ENCODE measurements around the gene GALNT7. TPM values are rescaled to one million over a fixed set of nuclear protein-coding genes. Genes with fewer than 3 reads are reported as not detected.

Gene GALNT7
- total RNA-seq, 1 experiment from 2014 or later: 51.6 TPM

DNA sequence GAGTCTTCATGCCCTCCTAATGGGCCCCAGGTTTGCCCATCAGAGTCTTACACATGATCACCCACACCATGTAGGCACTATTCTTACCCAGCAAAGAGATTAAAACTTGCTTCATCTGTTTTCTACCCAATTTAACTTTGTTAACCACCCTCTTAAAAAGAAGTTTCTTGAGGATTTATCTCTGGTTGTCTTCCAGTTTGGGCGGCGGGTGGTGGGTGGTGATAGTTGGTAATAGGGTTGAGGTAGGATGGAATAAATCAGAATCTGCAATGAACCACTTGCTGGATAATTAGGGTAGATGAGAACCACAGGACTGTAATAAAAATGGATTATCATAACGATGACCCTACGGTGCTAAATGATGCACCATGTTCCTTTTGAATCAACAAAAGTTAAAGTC, 30.9 kb downstream of the GALNT7 start:
- peaks cover 9% of the 10 kb centered on the region for H3K4me1 Mint-ChIP-seq (ENCODE audit: low read depth, unreplicated experiment)
- BruUV-seq (replicated peaks): no TSS peak
- intact Hi-C loops (cut with micrococcal nuclease; ENCODE audit: unreplicated experiment): no loop called here
- H3K27me3 Mint-ChIP-seq (ENCODE audit: unreplicated experiment): no peaks in the 10 kb centered on the region
- H3K9me3 Mint-ChIP-seq (ENCODE audit: low read depth, unreplicated experiment): peaks cover 3% of the 10 kb centered on the region
- DNase-seq: no peak
- no peaks in the 10 kb centered on the region for H3K36me3 Mint-ChIP-seq (ENCODE audit: insufficient read depth, unreplicated experiment)
- CTCF ChIA-PET: no interaction called here
- H3K27ac Mint-ChIP-seq (ENCODE audit: unreplicated experiment): no peak overlapping the region
- H3K4me3 Mint-ChIP-seq (ENCODE audit: low read depth, unreplicated experiment): no peak overlapping the region
- TF ChIP-seq, protein P1, sequence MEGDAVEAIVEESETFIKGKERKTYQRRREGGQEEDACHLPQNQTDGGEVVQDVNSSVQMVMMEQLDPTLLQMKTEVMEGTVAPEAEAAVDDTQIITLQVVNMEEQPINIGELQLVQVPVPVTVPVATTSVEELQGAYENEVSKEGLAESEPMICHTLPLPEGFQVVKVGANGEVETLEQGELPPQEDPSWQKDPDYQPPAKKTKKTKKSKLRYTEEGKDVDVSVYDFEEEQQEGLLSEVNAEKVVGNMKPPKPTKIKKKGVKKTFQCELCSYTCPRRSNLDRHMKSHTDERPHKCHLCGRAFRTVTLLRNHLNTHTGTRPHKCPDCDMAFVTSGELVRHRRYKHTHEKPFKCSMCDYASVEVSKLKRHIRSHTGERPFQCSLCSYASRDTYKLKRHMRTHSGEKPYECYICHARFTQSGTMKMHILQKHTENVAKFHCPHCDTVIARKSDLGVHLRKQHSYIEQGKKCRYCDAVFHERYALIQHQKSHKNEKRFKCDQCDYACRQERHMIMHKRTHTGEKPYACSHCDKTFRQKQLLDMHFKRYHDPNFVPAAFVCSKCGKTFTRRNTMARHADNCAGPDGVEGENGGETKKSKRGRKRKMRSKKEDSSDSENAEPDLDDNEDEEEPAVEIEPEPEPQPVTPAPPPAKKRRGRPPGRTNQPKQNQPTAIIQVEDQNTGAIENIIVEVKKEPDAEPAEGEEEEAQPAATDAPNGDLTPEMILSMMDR (IDR thresholded peaks at IDR 0.05; ENCODE audit: unreplicated experiment): no peak

DNA sequence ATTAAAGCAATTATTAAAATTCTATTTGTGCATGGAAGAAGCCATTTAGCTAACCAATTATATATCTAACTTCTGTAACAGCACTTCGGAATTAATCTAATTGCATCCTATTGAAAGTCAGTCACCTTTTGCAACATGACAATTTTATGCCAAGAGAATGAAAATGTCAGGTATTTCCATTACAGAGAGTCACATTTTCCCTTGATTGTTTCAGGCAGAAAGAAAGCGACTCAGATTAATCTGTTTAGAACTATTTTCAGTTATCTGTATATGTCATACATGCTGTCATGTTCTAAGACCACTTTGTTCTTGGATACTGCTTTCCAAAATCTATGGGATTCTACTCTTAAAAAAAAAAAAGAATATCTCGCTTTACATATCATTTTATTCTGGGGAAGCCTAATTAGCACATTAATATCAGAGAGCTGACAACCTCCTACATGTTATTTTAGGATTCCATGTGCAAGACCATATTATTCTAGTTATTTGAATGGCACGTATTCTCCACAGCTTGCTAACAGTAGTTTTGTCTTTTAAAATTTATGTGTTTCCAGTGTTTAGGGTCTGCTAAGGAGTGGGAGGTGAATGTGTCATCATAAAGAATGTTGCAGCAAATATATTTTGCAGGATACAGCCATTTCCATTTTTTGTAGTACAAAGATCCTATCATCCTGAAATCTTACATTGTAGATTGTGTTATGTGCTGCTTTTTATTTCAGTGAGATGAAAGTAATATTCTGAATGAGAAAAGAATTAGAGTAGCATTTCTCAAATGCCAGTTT, 31.7 kb downstream of the GALNT7 start:
- Mint-ChIP-seq H3K9me3 (ENCODE audit: low read depth, unreplicated experiment) (peaks cover 3% of the 10 kb centered on the region), H3K36me3 (ENCODE audit: insufficient read depth, unreplicated experiment) (no peaks in the 10 kb centered on the region), H3K4me3 (ENCODE audit: low read depth, unreplicated experiment) (no peak overlapping the region), H3K27me3 (ENCODE audit: unreplicated experiment) (no peaks in the 10 kb centered on the region), H3K27ac (ENCODE audit: unreplicated experiment) (no peak overlapping the region), H3K4me1 (ENCODE audit: low read depth, unreplicated experiment) (peaks cover 15% of the 10 kb centered on the region)
- DNase-seq: no peak
- intact Hi-C loops (cut with micrococcal nuclease; ENCODE audit: unreplicated experiment): no loop called here
- TF ChIP-seq, protein P1 (IDR thresholded peaks at IDR 0.05; ENCODE audit: unreplicated experiment): no peak
- no TSS peak for BruUV-seq (replicated peaks)
- CTCF ChIA-PET: no interaction called here

DNA sequence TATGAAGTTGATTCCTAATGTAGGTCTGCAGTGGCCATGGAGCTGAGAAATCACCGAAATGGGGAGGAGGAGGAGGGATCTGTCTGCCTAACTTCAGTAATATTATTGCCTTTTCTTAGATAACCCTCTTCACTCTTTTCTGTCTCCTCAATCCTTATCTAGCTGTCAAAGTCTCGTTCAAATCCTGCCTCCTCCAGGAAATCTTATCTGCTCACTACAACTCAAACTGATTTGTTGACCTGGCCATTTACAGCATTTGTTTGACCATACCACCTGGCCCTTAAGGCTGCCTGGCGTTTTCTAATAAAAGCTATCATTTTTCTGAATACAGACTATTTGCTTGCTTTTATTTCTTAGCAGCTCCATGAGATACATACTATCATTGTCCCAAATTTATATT, 33.8 kb downstream of the GALNT7 start:
- peaks cover 26% of the 10 kb centered on the region for H3K4me1 Mint-ChIP-seq (ENCODE audit: low read depth, unreplicated experiment)
- no peak overlapping the region for H3K4me3 Mint-ChIP-seq (ENCODE audit: low read depth, unreplicated experiment)
- H3K27ac Mint-ChIP-seq (ENCODE audit: unreplicated experiment): no peak overlapping the region
- H3K9me3 Mint-ChIP-seq (ENCODE audit: low read depth, unreplicated experiment): peaks cover 3% of the 10 kb centered on the region
- CTCF ChIA-PET: no interaction called here
- intact Hi-C loops (cut with micrococcal nuclease; ENCODE audit: unreplicated experiment): no loop called here
- TF ChIP-seq, protein P1 (IDR thresholded peaks at IDR 0.05; ENCODE audit: unreplicated experiment): no peak
- H3K36me3 Mint-ChIP-seq (ENCODE audit: insufficient read depth, unreplicated experiment): no peaks in the 10 kb centered on the region
- H3K27me3 Mint-ChIP-seq (ENCODE audit: unreplicated experiment): no peaks in the 10 kb centered on the region
- no TSS peak for BruUV-seq (replicated peaks)
- DNase-seq: no peak

DNA sequence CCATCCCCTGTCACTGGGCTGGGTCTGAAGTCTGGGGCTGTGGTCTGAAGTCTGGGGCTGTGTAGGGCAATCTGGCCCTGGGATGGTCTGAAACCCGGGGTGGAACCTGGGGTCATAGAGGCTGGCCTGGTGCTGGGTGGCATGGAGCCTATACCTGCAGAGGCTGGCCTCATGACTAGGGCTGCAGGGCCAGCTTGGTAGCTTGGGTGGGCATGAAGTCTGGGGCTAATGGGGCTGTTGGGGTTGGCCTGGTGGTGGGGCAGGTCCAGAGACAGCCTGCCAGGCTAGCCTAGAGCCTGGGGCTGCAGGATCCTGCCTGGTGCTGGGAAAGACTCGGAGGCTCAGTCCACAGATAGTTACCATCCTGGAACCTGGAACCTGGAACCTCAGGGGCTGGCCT, 37.0 kb downstream of the GALNT7 start:
- TF ChIP-seq, protein P1 (IDR thresholded peaks at IDR 0.05; ENCODE audit: unreplicated experiment): no peak
- H3K36me3 Mint-ChIP-seq (ENCODE audit: insufficient read depth, unreplicated experiment): peaks cover 13% of the 10 kb centered on the region
- H3K27ac Mint-ChIP-seq (ENCODE audit: unreplicated experiment): no peak overlapping the region
- intact Hi-C loops (cut with micrococcal nuclease; ENCODE audit: unreplicated experiment): no loop called here
- BruUV-seq (replicated peaks): no TSS peak
- H3K4me1 Mint-ChIP-seq (ENCODE audit: low read depth, unreplicated experiment): peaks cover 44% of the 10 kb centered on the region
- no peaks in the 10 kb centered on the region for H3K27me3 Mint-ChIP-seq (ENCODE audit: unreplicated experiment)
- H3K4me3 Mint-ChIP-seq (ENCODE audit: low read depth, unreplicated experiment): no peak overlapping the region
- CTCF ChIA-PET: no interaction called here
- H3K9me3 Mint-ChIP-seq (ENCODE audit: low read depth, unreplicated experiment): peaks cover 3% of the 10 kb centered on the region
- DNase-seq: no peak

Measured in Calu3 (cell line).